Activated effector memory CD4-positive, alpha-beta T cell treated with Interleukin-2 at 50 U/mL for 16 hours (primary cell): ENCODE results near the gene RRAD.
"Not testable (repeated sequence)": the region's sequence is repeated elsewhere in the genome, so short reads cannot be mapped to it uniquely, and the experiment has no call there.

ENCODE experiments used
- DNase-seq: peaks from one replicate; pipeline ENCODE4 v3.0.0-alpha.2; 2020

RRAD gene, protein sequence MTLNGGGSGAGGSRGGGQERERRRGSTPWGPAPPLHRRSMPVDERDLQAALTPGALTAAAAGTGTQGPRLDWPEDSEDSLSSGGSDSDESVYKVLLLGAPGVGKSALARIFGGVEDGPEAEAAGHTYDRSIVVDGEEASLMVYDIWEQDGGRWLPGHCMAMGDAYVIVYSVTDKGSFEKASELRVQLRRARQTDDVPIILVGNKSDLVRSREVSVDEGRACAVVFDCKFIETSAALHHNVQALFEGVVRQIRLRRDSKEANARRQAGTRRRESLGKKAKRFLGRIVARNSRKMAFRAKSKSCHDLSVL

DNA sequence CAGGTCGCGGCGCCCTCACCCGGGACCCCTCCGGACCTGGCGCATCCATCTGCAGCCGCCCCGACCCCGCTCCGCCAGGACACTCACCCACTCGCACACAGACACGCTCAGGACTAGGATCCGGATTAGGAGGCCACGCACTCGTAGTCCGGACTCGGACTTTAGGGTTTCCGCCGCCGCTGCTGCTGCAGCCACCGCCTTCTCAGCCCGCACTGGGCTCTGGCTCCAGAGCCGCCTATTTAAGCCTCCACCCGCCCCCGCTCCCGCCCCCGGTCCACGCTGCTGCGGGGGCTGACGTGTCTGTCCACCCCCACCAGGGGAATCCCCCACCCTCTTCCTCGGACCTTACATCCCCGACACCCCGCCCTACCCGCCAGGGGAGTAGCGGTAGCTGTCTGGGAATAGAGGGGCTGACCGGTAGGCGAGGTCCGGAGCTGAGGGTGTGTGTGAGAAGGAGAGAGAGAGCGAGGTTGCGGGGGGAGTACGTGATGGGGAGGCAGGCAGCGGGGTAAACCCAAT, at the start of gene RRAD:
TSS of gene RRAD (minus strand) at position 214 of the 519 bp plus-strand sequence. CDS start 356 bp downstream, outside the sequence.
- DNase-seq = no peak

DNA sequence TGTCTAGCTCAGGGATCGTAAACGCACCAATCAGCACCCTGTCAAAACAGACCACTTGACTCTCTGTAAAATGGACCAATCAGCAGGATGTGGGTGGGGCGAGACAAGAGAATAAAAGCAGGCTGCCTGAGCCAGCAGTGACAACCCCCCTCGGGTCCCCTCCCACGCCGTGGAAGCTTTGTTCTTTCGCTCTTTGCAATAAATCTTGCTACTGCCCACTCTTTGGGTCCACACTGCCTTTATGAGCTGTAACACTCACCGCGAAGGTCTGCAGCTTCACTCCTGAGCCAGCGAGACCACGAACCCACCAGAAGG, 49.6 kb upstream of the RRAD start:
- peak; percentile 19 for DNase-seq

DNA sequence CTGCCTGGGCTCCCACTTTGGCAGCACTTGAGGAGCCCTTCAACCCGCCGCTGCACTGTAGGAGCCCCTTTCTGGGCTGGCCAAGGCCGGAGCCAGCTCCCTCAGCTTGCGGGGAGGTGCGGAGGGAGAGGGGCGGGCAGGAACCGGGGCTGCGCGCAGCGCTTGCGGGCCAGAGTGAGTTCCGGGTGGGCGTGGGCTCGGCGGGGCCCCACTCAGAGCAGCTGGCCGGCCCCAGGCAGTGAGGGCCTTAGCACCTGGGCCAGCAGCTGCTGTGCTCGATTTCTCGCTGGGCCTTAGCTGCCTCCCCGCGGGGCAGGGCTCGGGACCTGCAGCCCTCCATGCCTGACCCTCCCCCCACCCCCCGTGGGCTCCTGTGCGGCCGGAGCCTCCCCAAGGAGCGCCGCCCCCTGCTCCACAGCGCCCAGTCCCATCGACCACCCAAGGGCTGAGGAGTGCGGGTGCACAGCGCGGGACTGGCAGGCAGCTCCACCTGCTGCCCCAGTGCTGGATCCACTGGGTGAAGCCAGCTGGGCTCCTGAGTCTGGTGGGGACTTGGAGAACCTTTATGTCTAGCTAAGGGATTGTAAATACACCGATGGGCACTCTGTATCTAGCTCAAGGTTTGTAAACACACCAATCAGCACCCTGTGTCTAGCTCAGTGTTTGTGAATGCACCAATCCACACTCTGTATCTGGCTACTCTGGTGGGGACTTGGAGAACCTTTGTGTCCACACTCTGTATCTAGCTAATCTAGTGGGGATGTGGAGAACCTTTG, 49.0 kb upstream of the RRAD start:
- DNase-seq = not testable (repeated sequence)

DNA sequence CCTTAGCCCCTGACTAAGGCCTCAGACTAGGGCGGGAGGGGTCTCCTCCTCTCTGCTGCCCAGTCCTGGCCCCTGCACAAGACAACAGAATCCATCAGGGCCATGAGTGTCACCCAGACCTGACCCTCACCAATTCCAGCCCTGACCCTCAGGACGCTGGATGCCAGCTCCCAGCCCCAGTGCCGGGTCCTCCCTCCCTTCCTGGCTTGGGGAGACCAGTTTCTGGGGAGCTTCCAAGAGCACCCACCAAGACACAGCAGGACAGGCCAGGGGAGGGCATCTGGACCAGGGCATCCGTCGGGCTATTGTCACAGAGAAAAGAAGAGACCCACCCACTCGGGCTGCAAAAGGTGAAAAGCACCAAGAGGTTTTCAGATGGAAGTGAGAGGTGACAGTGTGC, 48.4 kb upstream of the RRAD start:
- DNase-seq = no peak

DNA sequence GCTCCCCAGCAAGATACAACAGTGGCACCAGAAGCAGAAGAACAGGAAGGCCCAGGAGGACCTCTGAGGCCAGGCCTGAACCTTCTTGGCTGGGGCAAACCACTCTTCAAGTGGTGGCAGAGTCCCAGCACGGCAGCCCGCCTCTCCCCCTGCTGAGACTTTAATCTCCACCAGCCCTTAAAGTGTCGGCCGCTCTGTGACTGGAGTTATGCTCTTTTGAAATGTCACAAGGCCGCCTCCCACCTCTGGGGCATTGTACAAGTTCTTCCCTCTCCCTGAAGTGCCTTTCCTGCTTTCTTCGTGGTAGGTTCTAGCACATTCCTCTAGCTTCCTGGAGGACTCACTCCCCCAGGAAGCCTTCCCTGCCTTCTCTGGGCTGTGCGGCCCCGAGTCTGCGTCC, 47.6 kb upstream of the RRAD start:
- DNase-seq = no peak

DNA sequence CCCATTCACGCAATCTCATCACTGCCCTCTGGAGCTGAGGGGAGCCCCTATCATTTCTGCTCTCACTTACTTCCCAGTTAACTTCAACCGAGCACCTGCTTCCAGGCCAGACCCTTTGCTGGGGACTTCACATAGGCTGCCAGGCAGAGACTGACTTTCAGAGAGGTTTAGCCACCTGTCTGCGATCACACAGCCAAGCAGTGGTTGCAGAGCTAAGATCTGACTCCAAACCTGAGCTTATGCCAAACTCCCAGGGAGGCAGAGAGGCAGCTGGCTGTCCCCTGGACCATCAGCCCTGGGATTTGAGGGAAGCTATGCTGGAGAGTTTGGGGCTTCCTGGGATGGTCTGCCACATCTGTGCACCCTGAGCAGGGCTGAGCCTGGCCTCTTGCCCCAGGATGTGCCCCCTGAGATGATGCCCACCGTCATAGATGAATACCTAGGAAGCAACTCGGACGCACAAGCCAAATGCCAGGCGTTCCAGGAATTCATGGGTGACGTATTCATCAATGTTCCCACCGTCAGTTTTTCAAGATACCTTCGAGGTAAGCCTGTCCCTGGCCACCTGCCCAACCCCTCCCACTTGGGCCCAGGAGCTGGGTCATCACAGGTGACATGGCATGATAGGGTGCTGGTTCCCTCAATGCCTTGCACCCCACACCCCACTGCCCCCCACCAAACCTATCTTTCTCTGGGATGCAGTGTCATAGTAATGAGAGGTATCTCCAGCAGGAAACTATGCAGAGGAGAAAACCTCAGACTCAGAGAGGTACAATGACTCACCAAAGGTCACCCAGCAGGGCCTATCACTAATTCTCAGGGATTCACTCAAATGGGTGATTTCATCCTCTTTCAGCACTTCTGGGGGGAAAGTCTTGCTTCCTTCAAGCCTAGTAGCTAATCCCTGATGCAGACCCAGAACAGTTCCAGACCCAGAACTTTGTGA, 45.7 kb upstream of the RRAD start:
- DNase-seq = no peak

DNA sequence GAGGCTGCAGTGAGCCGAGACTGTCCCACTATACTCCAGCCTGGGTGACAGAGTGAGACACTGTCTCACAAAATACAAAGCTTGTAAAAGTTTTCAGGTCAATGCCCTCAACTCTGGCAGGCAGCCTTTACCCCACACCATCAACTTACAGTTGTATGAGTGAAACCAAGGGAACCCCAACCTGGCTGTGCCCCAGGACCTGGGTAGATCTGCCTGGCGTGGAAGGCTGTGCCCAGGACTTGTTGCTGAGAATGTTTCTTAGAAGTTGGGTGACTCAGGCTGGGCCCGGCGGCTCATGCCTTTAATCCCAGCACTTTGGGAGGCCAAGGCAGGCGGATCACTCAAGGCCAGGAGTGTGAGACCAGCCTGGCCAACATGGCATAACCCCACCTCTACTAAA, 43.5 kb upstream of the RRAD start:
- no peak for DNase-seq

DNA sequence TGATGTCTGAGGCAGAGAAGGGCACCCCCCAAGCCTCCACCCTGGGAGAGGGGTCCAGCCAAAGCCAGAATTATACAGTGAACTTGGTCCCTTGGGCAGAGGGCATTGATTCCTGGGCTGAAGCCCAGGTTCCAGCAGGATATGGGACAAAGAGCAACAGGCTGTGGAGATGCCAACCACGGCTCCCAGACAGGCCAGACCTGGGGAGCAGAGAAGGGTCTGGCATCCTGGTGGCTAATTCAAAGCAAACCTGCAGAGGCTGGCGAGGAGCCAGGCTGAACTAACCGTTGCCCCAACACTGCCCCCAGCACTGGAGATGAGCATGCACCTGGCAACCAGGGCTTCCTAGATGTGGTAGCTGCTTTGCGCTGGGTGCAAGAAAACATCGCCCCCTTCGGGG, 38.7 kb upstream of the RRAD start:
- no peak for DNase-seq

DNA sequence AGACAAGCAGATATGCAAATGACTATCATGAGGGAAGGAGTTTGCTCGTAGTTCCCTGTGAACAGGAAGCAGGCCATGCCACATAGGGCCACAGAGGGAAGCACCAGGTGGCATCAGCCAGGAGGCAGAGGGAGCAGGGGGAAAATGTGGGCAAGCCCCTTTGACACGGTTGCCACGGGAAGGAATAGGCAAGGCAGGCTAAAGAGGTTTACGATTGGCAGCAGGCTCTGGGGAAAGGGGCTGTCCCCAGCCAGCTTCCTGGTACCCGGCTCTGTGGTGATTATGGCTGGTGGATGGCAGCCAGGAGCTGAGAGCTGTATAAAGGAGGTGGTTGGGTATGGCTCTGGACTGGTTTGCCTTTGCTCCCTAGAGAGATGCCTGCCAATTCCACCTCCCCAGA, 36.6 kb upstream of the RRAD start:
- DNase-seq = no peak

DNA sequence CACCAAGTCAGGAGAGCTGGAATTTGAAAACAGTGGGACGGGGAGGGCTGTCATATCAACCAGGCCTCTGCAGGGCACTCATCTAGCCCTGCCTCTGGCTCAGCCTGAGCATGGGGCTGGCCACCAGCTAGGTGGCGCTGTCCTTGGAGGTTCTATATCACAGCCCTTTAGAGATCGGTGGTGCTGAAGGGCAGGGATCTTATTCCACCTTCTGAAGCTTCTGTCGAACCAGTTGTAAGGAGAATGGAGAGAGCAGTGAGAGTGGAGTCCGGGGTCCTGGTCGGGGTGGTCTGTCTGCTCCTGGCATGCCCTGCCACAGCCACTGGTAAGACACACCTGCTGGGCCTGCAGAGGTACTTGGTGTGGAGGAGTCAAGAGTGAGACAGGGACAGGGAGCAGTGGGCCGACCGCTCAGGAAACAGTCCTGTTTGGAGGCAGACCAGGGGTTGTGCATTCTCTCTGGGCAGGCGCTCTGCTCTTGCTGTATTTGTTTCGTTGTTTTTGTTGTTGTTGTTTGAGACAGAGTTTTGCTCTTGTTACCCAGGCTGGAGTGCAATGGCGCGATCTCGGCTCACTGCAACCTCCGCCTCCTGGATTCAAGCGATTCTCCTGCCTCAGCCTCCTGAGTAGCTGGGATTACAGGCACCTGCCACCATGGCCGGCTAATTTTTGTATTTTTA, 35.9 kb upstream of the RRAD start, which contains the start of gene CES3:
TSS of gene CES3 (plus strand) at position 202 of the 680 bp plus-strand sequence. CDS start at position 244, 42 bp downstream.
- peak; percentile 38 for DNase-seq

DNA sequence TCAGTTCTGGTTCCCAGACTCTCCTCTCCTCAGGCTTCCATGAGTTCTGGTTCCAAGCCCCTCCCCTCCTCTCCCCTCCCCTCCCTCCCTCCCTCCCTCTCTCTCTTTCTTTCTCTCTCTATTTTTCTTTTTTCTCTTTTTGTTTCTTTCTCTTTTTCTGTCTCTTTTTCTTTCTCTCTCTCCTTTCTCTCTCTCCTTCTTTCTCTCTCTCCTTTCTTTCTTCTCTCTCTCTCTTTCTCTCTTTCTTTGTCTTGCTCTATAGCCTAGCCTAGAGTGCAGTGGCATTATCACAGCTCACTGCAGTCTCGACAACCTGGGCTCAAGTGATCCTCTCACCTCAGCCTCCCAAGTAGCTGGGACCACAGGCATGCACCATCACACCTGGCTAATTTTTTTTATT, 34.9 kb upstream of the RRAD start:
- DNase-seq = no peak

DNA sequence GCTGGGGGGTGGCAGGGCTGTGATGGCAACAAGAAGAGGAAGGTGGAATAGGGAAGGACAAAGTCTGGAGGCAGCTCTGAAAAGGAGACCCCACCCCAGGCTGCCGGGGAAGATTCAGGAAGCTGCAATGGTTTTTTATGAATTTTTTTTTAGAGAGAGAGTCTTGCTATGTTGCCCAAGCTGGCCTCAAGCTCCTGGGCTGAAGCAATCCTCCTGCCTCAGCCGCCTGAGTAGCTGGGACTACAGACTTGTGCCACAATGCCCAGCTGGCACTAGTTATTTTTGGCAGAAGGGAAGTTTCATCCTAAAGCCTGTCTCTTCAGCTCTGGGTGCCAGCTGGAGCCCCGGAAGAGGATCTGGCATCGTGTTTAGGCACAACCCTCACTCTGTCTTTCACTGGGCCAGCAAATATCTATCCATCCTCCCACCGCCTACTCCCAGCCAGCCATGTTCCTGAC, 34.4 kb upstream of the RRAD start:
- DNase-seq = no peak

DNA sequence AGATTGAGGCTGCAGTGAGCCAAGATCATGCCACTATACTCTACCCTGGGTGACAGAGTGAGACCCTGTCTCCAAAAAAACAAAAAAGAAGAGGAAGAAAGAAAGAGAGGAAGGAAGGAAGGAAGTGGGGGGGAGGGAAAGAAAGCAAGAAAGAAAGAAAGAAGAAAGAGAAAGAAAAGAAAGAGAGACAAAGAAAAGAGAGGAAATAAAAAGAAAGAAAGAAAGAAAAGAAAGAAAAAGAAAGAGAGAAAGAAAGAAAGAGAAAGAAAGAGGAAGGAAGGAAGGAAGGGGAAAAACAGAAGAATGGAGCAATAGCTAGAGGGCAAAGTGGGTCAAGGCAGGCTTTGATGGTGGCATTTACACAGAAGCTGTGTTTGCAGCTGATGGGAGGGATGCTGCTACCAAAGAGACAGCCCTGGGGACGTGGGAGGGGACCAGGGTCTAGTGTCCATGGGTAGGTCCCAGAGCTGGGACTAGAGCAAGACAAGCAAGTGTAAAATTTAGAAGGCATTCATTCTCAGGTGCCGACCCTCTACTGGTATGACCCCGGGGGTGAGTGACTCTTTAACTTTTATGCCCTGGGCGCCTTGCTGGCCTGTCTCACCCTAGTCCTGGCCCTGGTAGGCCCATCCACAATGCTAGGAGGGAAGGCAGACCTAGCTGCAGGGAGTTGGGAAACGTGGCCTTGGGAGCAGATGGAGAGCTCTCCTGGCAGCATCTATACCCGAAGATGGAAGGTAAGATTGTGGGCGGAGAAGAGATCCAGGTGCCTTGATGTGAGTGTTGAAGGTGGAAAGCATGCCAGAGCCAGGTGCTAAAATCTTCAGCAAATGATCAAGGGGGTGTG, 33.7 kb upstream of the RRAD start:
- no peak for DNase-seq

DNA sequence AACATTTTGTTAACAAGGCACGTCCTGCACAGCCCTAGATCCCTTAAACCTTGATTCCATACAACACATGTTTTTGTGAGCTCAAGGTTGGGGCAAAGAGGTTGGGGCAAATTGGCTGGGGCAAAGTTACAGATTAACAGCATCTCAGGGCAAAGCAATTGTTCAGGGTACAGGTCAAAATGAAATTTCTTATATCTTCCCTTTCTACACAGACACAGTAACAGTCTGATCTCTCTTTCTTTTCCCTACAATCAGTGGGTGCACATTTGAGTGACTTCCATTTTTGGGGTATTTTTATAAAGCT, 30.8 kb upstream of the RRAD start:
- not testable (repeated sequence) for DNase-seq

DNA sequence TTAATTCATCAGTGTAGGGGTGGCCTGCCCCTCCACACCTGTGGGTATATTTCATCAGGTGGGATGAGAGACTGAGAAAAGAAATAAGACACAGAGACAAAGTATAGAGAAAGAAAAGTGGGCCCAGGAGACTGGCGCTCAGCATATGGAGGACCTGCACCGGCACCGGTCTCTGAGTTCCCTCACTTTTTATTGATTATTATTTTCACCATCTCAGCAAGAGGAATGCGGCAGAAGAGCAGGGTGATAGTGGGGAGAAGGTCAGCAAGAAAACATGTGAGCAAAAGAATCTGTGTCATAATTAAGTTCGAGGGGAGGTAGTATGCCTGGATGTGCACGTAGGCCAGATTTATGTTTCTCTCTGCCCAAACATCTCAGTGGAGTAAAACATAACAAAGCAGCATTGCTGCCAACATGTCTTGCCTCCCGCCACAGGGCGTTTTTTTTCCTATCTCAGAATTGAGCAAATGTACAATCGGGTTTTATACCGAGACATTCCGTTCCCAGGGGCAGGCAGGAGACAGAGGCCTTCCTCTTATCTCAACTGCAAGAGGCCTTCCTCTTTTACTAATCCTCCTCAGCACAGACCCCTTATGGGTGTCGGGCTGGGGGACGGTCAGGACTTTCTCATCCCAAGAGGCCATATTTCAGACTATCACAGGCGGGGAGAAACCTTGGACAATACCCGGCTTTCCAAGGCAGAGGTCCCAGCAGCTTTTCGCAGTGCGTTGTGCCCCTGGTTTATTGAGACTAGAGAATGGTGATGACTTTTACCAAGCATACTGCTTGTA, 30.2 kb upstream of the RRAD start:
- DNase-seq = not testable (repeated sequence)

DNA sequence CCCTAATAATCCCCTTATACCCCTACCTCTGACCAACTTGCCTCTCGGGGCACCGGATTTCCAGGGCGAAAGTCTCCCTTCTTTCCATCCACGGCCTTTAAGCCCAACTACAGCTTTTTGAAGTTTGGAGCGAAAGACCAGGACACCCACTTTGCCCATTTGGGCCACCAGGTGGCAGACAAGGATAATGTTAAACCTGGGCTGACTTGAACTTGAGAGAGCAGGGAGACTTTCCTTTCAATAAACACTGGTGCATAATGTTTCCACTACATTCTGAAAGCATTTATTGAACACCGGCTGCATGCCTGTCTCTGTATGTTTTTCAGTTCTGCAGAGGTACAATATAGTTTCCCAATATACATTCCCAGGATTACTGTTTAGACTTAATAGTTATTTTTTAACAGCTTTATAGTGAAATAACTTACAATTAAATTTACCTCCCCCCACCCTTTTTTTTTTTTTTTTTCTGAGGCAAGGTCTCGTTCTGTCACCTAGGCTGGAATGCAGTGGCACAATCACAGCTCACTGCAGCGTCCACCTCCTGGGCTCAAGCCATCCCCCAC, 28.8 kb upstream of the RRAD start:
- peak; percentile 60 for DNase-seq

DNA sequence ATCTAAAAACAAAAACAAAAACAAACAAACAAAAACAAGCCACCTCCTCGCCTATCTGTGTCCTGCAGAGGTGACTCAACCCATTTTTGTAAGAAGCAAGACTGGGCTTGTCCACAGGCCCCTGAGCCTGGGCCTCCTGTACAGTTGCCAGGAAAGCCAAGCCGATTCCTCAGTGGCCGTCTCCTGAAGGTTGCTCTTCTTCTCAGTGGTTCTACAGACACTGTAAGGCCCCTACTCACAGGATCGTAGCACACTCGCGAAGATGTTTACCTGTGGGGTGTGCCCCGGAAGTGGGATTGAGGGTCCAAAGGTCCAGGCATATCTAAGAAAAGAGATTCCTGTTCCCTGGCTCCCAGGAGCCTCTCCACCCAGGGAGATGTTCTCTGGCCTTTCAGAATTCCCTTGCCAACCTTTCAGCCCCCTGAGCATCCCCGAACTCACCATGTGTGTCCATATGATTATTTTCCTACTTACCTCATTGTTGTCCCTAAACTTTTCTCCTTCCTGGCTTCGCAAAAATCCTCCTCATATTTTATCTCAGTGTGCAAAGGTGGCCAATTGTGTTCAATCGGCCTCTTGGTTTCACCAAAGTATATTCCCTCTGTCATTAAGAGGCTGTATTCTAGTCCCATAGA, 28.2 kb upstream of the RRAD start:
- no peak for DNase-seq

DNA sequence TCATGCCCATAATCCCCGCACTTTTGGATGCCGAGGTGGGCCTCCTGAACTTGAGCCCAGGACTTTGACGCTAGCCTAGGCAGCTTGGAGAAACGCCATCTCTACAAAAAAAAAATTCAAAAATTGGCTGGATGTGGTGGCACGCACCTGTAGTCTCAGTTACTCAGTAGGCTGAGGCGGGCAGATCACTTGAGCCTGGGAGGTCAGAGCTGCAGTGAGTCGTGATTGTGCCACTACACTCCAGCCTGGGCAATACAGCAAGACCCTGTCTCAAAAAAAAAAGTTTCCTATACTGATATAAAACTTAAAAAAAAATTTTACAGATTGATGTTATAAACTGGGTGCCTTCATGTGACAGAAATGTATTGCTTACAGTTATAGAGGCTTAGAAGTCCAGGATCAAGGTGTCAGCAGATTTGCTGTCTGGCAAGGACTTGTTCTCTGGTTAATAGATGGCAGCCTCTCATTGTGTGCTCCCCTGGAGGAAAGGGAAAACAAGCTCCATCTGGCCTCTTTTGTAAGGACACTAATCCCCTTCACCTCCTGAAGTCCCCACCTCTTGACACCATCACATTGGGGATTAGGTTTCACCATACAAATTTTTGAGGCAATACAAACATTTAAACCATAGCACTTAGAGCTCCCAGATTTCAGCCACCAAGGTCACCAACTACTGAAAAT, 27.2 kb upstream of the RRAD start:
- no peak for DNase-seq
